Peyer's patch (tissue), 4 donors: ENCODE results near the gene PDGFA.

Source experiments
- CTCF ChIP-seq, 6 experiments: fragments of 450-650 bp in 4 of 6; fragments of 200-600 bp in 2 of 6; sonication (generic) in 1 of 6; IDR thresholded peaks; one replicate each; pipeline ENCODE4 v1.5.1; 2017 to 2019; ENCODE audit warnings: antibody characterized with exemption in 6 of 6, mild to moderate bottlenecking in 3 of 6, moderate library complexity in 1 of 6
- POLR2A ChIP-seq, 2 donors: fragments of 450-650 bp; IDR thresholded peaks; one replicate each; pipeline ENCODE4 v1.5.1; 2017; ENCODE audit warnings: antibody characterized with exemption in 2 of 2, mild to moderate bottlenecking in 2 of 2, moderate library complexity in 2 of 2

- no peak for TF ChIP-seq CTCF (IDR thresholded peaks at IDR 0.05)
- no peak for TF ChIP-seq POLR2A (IDR thresholded peaks at IDR 0.05)
Measured at GRCh38 chr7:523347-524336, 4.0 kb upstream of the PDGFA start.
